ENCODE results near the gene CBLN3.

DNA sequence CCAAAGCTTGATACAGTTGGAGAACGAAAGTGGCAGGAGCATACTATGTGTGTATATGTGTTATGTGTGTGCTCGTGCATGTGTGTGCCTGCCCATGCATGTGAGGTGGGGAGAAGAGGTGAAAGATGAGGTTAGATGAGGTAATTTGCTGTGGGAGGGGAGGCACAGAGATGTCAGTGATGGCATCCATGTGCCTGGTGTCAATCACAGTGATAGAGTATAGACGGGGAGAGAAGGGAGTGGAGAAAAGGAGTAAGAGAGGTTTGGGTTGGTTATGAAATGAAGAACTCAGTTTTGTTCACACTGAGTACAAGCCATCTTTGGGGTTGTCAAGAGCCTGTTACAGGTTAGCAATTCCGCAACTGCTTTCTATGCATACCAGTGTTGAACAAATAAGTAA lies 45.3 kb downstream of the CBLN3 start:
- TF ChIP-seq CTCF (IDR thresholded peaks at IDR 0.05) (no peak), POLR2A (IDR thresholded peaks at IDR 0.05) (no peak), EP300 (IDR thresholded peaks at IDR 0.05) (no peak)

Measured in tibial nerve (tissue), 4 donors.